ENCODE measurements around the gene ESPN.
"Not testable (repeated sequence)": the region's sequence is repeated elsewhere in the genome, so short reads cannot be mapped to it uniquely, and the experiment has no call there.

ESPN gene

DNA sequence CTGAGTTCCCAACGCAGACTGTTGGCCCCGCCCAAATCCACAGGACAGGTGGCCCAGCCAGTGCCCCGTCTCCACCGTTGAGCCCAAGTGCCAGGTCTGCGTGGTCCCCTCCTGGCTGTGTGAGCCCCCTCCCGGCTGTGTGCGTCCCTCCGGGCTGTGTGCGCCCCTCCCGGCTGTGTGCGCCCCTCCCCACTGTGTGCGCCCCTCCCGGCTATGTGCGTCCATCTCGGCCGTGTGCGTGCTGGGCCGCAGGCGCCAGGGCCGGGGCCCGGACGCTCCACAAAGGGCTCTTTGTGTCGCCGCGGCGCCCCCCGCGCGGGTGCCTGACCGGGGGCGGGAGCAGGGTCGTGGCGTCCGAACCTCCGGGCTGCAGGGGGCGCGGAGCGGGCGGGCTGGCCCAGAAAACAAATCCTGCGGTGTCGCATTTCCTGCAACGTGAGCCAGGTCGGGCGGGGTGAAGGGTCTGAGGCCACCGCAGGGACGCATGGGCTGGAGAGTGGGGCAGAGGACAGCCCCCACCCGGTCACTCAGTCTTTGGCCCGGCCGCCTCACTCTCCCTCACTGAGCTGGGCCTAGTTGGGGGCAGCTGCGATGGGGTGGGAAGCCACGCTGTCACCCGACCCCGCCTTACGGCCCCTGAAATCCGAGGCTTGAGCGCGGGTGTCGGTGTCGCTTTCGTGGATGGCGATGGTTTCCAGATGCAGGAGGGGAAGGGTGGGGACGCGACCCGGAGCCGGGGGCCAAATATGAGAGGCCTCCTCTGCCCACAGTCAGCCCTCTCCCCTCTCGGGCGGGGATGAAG, 22.6 kb downstream of the ESPN start:
- DNase-seq (ENCODE audit: insufficient read length) (no peak), FAIRE-seq (no peak)
- TF ChIP-seq POLR2A (IDR thresholded peaks at IDR 0.05; ENCODE audit: low read depth, low read length) (no peak), TAF1 (IDR thresholded peaks at IDR 0.05; ENCODE audit: borderline replicate concordance, low read depth, low read length) (no peak), POLR2AphosphoS5 (IDR thresholded peaks at IDR 0.05; ENCODE audit: low read depth, low read length) (no peak)

DNA sequence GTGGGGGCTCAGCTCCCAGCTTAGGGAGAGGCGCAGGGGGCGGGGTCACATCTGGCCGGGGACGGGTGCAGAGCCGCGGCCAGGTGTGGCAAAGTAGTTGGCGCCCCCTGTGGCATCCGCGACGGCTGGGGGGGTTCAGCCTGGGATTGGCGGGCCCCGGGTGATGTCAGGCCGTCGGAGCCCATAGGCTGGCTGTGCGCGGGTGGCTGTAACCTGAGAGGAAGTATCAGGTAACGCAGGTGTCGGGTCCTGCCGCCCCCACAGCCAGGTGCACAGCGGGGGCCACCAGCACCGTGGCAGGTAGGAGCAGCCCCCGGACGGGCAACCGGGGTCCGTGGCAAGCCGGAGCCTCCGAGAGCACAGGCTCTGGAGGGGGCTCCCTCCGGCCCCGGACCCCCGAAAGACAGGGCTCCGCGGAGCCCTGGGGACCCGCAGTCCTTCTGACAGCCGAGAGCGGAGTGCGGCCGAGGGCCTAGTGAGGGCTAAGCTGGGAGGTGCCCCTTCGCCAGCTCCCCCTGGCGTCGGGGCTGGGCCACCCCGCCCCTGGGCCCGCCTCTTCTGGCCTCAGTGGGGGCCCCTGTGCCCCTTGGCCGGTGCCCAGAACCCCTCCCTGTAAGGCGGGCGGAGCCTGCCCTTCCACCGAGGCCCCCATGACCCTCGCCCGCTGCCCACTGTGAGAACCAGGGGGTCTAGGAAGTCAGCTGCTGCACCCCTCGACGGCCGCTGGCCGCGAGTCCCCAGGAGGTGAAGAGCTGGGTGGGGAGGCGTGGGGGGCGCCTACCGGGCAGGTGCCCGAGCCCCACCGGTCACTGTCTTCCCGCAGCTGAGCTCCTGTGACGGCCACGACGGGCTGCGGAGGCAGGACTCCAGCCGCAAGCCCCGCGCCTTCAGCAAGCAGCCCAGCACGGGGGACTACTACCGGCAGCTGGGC, 23.5 kb downstream of the ESPN start:
- no peak for FAIRE-seq
- no peak for DNase-seq (ENCODE audit: insufficient read length)
- TF ChIP-seq POLR2AphosphoS5 (IDR thresholded peaks at IDR 0.05; ENCODE audit: low read depth, low read length) (no peak), POLR2A (IDR thresholded peaks at IDR 0.05; ENCODE audit: low read depth, low read length) (no peak), TAF1 (IDR thresholded peaks at IDR 0.05; ENCODE audit: borderline replicate concordance, low read depth, low read length) (no peak)

GRCh38 chr1:6448749-6449631, 24.4 kb downstream of the ESPN start:
- DNase-seq (ENCODE audit: insufficient read length) (no peak), FAIRE-seq (peak; percentile 83)
- no peak for TF ChIP-seq POLR2AphosphoS5 (IDR thresholded peaks at IDR 0.05; ENCODE audit: low read depth, low read length)
- no peak for TF ChIP-seq POLR2A (IDR thresholded peaks at IDR 0.05; ENCODE audit: low read depth, low read length)
- no peak for TF ChIP-seq TAF1 (IDR thresholded peaks at IDR 0.05; ENCODE audit: borderline replicate concordance, low read depth, low read length)

DNA sequence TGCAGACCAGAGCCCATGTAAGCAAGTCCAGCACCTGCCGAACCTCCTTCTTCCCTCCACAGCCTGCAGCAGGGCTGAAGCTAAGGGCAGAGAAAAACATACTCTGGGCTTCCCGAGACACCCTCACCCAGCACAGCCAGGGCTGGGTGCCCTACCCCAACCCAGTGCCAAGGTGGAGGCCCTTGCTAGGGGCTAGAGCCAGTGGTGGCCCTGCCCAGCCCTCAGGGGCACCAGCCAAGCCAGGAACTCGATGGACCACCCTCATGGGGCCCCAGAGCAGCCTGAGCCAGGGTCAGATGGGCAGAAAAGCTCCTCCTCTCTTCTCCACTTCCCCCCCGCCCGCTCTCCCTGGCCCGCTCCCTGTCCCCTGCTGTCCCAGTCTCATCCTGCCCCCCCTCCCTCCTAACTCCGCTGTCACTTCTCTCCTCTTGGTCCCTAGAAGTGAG, 25.5 kb downstream of the ESPN start:
- TF ChIP-seq TAF1 (IDR thresholded peaks at IDR 0.05; ENCODE audit: borderline replicate concordance, low read depth, low read length) (no peak), POLR2A (IDR thresholded peaks at IDR 0.05; ENCODE audit: low read depth, low read length) (no peak), POLR2AphosphoS5 (IDR thresholded peaks at IDR 0.05; ENCODE audit: low read depth, low read length) (no peak)
- FAIRE-seq (no peak), DNase-seq (ENCODE audit: insufficient read length) (no peak)

DNA sequence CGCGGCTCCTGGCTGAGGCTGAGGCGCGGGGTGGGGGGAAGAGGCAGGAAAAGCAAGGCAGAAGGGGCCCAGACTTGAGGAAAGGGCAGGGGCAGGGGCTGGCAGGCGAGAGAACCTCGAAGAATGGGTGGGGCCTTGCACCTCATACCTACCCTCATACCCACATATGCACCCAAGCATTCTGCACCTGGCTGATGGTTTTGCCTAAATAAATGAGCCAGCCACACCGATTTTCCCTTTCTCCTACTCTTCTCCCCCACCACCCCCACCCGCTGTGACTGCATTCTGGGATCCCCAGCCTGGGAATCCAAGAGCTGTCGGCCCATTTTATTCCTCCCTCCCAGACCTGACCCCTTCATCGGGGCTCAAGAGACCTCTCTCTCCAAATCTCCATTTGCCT, 25.9 kb downstream of the ESPN start:
- not testable (repeated sequence) for DNase-seq (ENCODE audit: insufficient read length); FAIRE-seq

DNA sequence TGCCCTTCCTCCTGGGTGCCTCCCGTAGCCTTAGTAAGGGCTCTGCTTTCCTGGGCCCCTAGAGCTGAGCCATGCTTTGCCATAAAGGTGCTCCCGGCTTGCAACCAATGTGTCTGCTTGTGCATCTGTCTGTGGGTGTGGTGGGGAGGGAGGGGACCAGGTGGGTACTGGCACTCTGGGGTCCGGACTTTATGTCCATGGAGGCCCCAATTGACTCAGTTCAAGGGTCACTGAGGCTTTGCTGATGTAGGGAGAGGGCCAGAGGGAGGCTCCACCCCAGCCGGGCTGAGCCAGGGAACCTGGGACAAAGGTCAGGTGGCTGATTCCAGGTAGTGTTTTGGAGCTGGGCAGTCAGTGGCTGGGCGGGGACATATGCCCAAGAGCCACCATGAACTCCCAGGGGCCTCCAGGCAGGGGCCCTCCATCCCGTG, 26.4 kb downstream of the ESPN start:
- no peak for TF ChIP-seq POLR2AphosphoS5 (IDR thresholded peaks at IDR 0.05; ENCODE audit: low read depth, low read length)
- no peak for TF ChIP-seq TAF1 (IDR thresholded peaks at IDR 0.05; ENCODE audit: borderline replicate concordance, low read depth, low read length)
- no peak for TF ChIP-seq POLR2A (IDR thresholded peaks at IDR 0.05; ENCODE audit: low read depth, low read length)
- FAIRE-seq, result no peak
- DNase-seq (ENCODE audit: insufficient read length), result no peak

- FAIRE-seq; DNase-seq (ENCODE audit: insufficient read length): not testable (repeated sequence)
Measured at GRCh38 chr1:6453895-6454855, 29.6 kb downstream of the ESPN start.

GRCh38 chr1:6454856-6455751, 30.5 kb downstream of the ESPN start:
- FAIRE-seq, result no peak
- TF ChIP-seq POLR2A (IDR thresholded peaks at IDR 0.05; ENCODE audit: low read depth, low read length), result no peak
- TF ChIP-seq POLR2AphosphoS5 (IDR thresholded peaks at IDR 0.05; ENCODE audit: low read depth, low read length), result no peak
- no peak for TF ChIP-seq TAF1 (IDR thresholded peaks at IDR 0.05; ENCODE audit: borderline replicate concordance, low read depth, low read length)
- DNase-seq (ENCODE audit: insufficient read length), result no peak

DNA sequence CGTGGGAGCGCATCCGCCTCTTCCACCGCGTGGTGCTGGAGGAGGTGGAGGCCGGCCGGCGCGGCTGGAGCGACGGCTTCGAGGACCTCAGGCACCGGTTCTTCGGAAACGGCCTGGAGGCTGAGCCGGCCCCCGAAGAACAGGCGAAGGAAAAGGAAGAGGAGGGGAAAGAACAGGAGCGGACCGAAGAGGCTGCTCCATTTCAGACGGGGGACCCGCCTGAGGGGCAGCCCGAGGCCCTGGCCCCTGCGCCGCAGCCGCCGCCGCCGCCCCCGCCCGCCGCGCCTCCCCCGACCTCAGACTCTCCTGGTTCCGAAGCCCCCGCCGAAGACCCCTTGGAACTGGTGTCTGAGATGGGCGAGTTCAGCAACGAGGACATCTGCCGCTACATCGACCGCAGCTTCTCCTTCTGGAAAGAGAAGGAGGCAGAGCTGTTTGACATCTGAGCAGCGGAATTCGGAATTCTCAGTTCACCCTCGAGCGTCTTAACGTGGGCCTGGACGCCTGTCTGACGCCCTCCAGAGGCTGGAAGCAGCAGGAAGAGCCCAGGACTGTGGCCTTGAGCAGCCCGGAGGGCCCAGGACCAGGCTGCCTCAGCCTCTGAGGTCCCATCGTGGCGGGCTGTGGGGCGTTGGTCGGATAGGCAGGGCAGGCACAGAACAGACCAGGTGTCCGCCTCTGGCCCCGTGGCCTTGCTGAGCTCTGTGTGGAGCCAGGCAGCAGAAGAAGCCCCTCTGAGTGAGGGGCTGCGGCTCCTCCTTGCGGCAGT, 31.4 kb downstream of the ESPN start:
- not testable (repeated sequence) for FAIRE-seq; DNase-seq (ENCODE audit: insufficient read length)

All from GM12892 (cell line).